ENCODE measurements around the gene SMR3A.

GRCh38 chr4:70364002-70364401 lies 3.4 kb downstream of the SMR3A start:
- no peak for TF ChIP-seq CTCF (IDR thresholded peaks at IDR 0.05; ENCODE audit: borderline replicate concordance, extremely low read depth, low read length, poor library complexity, severe bottlenecking)
- TF ChIP-seq EZH2 (IDR thresholded peaks at IDR 0.05; ENCODE audit: borderline replicate concordance, low read depth, low read length, severe bottlenecking), result no peak
